ENCODE data around the gene MBNL1.

MBNL1 gene

GRCh38 chr3:152491922-152492321 is 223.2 kb downstream of the MBNL1 start:
- DNase-seq (ENCODE audit: low spot score): no peak

GRCh38 chr3:152496286-152496685 is 227.6 kb downstream of the MBNL1 start:
- DNase-seq (ENCODE audit: low spot score): no peak

GRCh38 chr3:152496716-152497115 is 228.0 kb downstream of the MBNL1 start:
- DNase-seq (ENCODE audit: low spot score): no peak

GRCh38 chr3:152497457-152497856 is 228.7 kb downstream of the MBNL1 start:
- DNase-seq (ENCODE audit: low spot score): no peak

GRCh38 chr3:152497890-152498289 is 229.2 kb downstream of the MBNL1 start:
- DNase-seq (ENCODE audit: low spot score): no peak

- DNase-seq (ENCODE audit: low spot score): no peak
Measured at GRCh38 chr3:152499791-152500385, 231.2 kb downstream of the MBNL1 start.

- peak; percentile 53 for DNase-seq (ENCODE audit: low spot score)
Measured at GRCh38 chr3:152505926-152506325, 237.2 kb downstream of the MBNL1 start.

- DNase-seq (ENCODE audit: low spot score): no peak
Measured at GRCh38 chr3:152508705-152509104, 240.0 kb downstream of the MBNL1 start.

GRCh38 chr3:152511904-152512303 is 243.2 kb downstream of the MBNL1 start:
- no peak for DNase-seq (ENCODE audit: low spot score)

GRCh38 chr3:152513301-152513960 is 244.7 kb downstream of the MBNL1 start:
- no peak for DNase-seq (ENCODE audit: low spot score)
